ENCODE data around the gene COL6A2.

Gene COL6A2

GRCh38 chr21:46063734-46064680, 33.9 kb upstream of the COL6A2 start:
- Histone ChIP-seq H3K4me2 (ENCODE audit: low read length) (no peak overlapping the region), H3K9ac (no peak overlapping the region), H3K27ac (no peak overlapping the region), H3K27me3 (ENCODE audit: control insufficient read depth, insufficient read depth, low read length) (peaks cover 3% of the 10 kb centered on the region), H3K4me3 (ENCODE audit: low read depth, low read length) (no peak overlapping the region), H3K9me3 (ENCODE audit: control insufficient read depth, low read length) (no peaks in the 10 kb centered on the region), H2AFZ (no peak overlapping the region), H3K4me1 (no peaks in the 10 kb centered on the region), H3K36me3 (ENCODE audit: control insufficient read depth, insufficient read depth, low read length) (no peaks in the 10 kb centered on the region), H3K79me2 (no peaks in the 10 kb centered on the region)
- TF ChIP-seq CTCF (IDR thresholded peaks at IDR 0.05) = no peak

GRCh38 chr21:46064870-46065214, 33.1 kb upstream of the COL6A2 start:
- Histone ChIP-seq H3K79me2 (no peaks in the 10 kb centered on the region), H3K27ac (no peak overlapping the region), H3K27me3 (ENCODE audit: control insufficient read depth, insufficient read depth, low read length) (peaks cover 3% of the 10 kb centered on the region), H3K36me3 (ENCODE audit: control insufficient read depth, insufficient read depth, low read length) (no peaks in the 10 kb centered on the region), H3K4me3 (ENCODE audit: low read depth, low read length) (no peak overlapping the region), H3K4me1 (no peaks in the 10 kb centered on the region), H3K4me2 (ENCODE audit: low read length) (no peak overlapping the region), H3K9ac (no peak overlapping the region), H2AFZ (no peak overlapping the region), H3K9me3 (ENCODE audit: control insufficient read depth, low read length) (no peaks in the 10 kb centered on the region)
- no peak for TF ChIP-seq CTCF (IDR thresholded peaks at IDR 0.05)

GRCh38 chr21:46065215-46065913, 32.5 kb upstream of the COL6A2 start:
- H3K79me2 ChIP-seq = no peaks in the 10 kb centered on the region
- no peak overlapping the region for H3K4me3 ChIP-seq (ENCODE audit: low read depth, low read length)
- no peaks in the 10 kb centered on the region for H3K4me1 ChIP-seq
- peaks cover 3% of the 10 kb centered on the region for H3K27me3 ChIP-seq (ENCODE audit: control insufficient read depth, insufficient read depth, low read length)
- H3K4me2 ChIP-seq (ENCODE audit: low read length) = no peak overlapping the region
- H3K27ac ChIP-seq = no peak overlapping the region
- H2AFZ ChIP-seq = no peak overlapping the region
- no peak overlapping the region for H3K9ac ChIP-seq
- no peaks in the 10 kb centered on the region for H3K36me3 ChIP-seq (ENCODE audit: control insufficient read depth, insufficient read depth, low read length)
- no peaks in the 10 kb centered on the region for H3K9me3 ChIP-seq (ENCODE audit: control insufficient read depth, low read length)
- TF ChIP-seq CTCF (IDR thresholded peaks at IDR 0.05) = no peak

GRCh38 chr21:46065914-46066551, 31.9 kb upstream of the COL6A2 start:
- Histone ChIP-seq H3K27ac (no peak overlapping the region), H3K4me3 (ENCODE audit: low read depth, low read length) (no peak overlapping the region), H3K36me3 (ENCODE audit: control insufficient read depth, insufficient read depth, low read length) (no peaks in the 10 kb centered on the region), H3K9me3 (ENCODE audit: control insufficient read depth, low read length) (no peaks in the 10 kb centered on the region), H3K9ac (no peak overlapping the region), H3K4me1 (no peaks in the 10 kb centered on the region), H3K4me2 (ENCODE audit: low read length) (no peak overlapping the region), H3K27me3 (ENCODE audit: control insufficient read depth, insufficient read depth, low read length) (peaks cover 3% of the 10 kb centered on the region), H2AFZ (no peak overlapping the region), H3K79me2 (no peaks in the 10 kb centered on the region)
- TF ChIP-seq CTCF (IDR thresholded peaks at IDR 0.05) = no peak

Data from parathyroid adenoma (tissue), 2 donors.